CD4-positive, alpha-beta T cell treated with Interleukin-1 beta for 1 hour (primary cell): Measurements from ENCODE around the gene F2.
"Not testable (repeated sequence)": the region's sequence is repeated elsewhere in the genome, so short reads cannot be mapped to it uniquely, and the experiment has no call there.

Experiments
- DNase-seq, 2 donors: peaks; one replicate each; pipeline ENCODE4 v3.0.0-alpha.2; 2020 to 2022

The F2 gene

GRCh38 chr11:46686886-46687795 lies 31.9 kb upstream of the F2 start:
- no peak for DNase-seq

GRCh38 chr11:46690702-46691101 lies 28.3 kb upstream of the F2 start:
- no peak for DNase-seq

- no peak for DNase-seq
Observed at GRCh38 chr11:46692450-46692849, 26.6 kb upstream of the F2 start.

- DNase-seq: no peak
Observed at GRCh38 chr11:46693597-46694012, 25.4 kb upstream of the F2 start.

GRCh38 chr11:46694072-46694471 lies 24.9 kb upstream of the F2 start:
- no peak for DNase-seq

DNA sequence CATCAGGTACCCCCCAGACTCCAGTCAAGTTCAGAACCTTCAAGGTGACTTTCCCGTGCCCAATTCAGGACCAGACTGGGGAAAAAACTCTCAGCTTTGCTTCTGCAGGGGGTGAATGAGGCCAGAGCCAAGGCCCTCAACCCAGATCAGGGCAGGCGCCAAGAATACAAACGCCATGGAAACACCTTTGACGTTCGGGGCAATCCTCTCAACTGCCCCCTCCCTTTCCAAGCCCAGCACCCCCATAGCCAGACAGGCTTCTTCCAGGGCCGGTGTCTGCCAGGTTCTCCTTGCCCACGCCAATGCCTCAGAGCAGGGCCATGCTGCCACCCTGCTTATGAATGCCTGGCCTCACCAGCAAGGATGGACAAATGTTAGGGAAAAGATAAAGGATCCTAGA lies 24.4 kb upstream of the F2 start:
- no peak for DNase-seq

DNA sequence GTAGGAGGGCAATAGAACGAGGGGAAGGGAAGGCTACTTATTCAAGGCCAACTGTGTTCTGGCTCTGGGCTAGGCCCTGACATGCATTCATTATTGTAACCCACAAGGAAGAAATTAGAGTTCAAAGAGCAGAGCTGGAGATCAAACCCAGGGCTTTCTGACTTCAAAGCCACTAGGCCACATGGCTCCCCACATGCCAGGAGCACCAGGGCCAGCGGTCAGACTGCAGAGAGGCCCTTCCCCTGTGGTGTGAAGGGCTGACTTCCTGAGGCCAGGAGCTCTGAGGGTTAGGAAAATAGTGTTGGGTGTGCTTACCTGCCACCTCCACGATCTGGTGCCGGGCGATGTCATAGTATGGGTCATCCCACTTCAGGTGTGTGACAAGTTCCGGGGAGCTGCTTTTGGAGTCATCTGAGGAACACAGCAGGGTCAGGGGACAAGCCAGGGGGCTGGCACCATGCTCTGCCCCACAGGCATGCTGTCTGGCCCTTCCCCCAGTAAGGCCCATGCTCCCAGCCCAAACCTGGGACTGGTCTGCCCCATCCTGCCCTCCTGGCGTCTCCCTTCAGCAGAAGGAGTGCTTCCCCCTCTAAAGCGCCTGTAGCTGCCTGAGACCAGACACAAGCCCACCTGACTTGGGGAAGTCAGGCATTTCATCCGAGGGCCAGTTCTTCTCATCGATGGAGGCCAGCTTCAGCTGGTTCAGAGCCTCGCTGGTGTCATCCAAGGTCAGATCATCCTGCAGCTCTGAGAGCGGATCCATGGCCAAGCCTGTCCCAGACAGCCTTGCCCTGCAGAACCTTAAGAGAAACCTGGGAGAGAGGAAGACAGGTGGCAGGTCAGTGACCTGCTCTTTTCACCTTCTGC lies 23.4 kb upstream of the F2 start:
- no peak for DNase-seq

DNA sequence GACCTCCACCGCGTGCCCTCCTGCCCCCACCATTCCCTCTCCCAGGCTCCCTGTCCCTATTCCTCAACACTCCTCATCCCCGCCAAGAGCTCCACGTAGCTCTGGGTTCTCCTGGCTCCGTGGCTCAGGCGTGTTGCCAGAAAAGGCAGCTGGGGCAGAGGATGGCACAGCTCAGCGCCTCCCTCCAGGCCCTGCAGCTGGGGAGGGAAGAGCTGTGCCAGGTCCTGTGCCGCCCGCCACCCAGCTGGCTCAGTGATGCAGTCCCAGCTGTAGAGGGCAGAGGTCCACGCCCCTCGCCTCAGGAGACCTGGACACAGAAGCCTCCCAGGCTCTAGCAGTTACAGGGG lies 22.8 kb upstream of the F2 start:
- DNase-seq: no peak

DNA sequence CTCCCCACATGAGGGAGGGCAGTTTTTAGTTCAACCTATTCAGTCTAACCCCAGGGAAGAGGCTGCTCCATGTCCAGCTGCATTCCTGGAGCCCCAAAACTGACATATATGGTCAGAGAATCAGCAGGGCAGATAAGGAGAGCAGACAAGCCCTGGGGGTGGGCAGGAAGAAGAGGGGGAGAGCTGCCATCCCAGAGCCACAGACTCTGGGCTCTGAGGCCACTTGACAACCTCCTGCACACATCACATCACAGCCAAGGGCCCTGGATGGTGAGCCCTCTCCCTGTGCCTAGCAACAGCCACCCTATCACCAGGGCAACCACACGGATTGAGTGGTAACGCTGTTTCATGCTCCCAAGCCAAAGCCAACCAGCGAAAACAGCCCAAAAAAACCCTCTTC lies 21.7 kb upstream of the F2 start:
- no peak for DNase-seq

DNA sequence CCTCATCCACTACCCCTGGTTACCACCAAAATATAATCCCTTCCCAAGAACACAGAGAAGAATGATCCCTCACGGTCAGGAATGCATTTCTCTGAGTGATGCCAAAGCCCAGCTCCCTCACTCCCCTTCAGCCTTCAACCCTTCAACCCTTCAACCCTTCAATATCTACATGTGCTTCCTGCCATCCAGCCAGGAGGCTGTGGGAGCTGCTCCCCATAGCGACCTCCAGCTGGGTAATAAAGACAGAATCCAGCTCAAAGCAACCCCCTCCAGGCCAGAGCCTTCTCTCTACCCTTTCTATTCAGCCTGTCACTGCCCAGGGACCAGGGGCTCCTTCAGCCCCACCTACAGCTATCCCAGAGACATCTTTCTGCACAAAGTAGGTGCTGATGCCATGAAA lies 21.3 kb upstream of the F2 start:
- DNase-seq: no peak

- no peak for DNase-seq
Observed at GRCh38 chr11:46698597-46698996, 20.4 kb upstream of the F2 start.

- peak; percentile 98 to 99 for DNase-seq
Observed at GRCh38 chr11:46700241-46701077, 18.6 kb upstream of the F2 start, which contains the start of the genes ARHGAP1 and ZNF408. ARHGAP1 (minus strand) TSS chr11:46700619; CDS start chr11:46696107, 4,512 bp downstream. ZNF408 (plus strand) TSS chr11:46701031; CDS start chr11:46701048, 17 bp downstream.

DNA sequence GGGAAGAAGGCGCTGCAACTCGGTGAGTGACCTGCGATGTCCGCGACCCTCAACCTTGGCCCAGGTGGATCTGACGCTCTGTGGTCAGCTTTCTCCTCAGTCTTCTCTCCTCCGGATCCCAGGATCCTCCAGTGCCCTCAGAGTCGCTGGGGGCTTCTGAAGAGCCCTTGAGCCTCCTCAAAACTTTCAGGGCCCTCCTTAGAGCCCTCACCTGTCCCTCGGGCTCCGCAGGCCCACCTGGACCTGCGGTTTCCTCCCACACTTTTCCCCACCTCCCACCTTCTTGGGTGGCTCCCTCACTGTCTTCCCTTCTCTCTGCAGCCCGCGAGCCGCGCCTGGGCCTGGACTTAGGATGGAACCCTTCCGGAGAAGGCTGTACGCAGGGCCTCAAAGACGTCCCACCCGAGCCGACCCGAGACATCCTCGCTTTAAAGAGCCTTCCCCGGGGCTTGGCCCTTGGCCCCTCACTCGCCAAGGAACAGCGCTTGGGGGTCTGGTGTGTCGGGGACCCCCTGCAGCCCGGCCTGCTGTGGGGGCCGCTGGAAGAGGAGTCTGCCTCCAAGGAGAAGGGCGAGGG lies 17.8 kb upstream of the F2 start:
- no peak for DNase-seq

GRCh38 chr11:46705070-46705688 lies 13.8 kb upstream of the F2 start:
- no peak for DNase-seq

GRCh38 chr11:46706886-46707285 lies 12.1 kb upstream of the F2 start:
- no peak for DNase-seq

DNA sequence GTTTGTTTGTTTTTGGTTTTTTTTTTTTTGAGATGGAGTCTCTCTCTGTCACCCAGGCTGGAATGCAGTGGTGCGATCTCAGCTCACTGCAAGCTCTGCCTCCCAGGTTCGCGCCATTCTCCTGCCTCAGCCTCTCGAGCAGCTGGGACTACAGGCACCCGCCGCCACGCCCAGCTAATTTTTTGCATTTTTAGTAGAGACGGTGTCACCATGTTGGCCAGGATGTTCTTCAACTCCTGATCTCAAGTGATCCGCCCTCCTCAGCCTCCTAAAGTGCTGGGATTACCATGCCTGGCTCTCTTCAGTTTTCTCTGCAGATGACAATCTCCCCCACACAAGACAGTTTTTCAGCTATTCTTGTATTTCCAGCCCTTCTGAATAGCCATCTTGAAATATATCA lies 9.7 kb upstream of the F2 start:
- DNase-seq: not testable (repeated sequence)

GRCh38 chr11:46710821-46711269 lies 8.2 kb upstream of the F2 start:
- DNase-seq: no peak

DNA sequence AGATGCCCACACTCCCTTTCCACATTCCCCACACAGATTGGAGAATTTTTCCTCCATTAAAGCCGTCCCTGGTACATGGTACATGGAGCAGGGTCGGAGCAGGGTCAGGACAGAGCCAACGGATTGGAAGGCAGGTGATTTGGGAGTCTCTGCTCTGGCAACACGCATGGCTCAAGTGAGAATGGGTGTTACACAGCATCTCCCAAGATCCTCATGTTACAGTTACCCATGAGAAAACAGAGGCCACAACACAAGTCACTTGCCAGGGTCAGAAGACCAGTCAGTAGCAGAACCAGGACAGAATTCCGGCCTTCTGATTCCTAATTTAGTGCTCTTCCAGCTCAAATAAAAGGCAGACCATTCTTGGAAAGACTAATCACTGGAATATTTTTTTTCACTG lies 7.7 kb upstream of the F2 start:
- DNase-seq: no peak

- no peak for DNase-seq
Observed at GRCh38 chr11:46712874-46713576, 6.0 kb upstream of the F2 start.

DNA sequence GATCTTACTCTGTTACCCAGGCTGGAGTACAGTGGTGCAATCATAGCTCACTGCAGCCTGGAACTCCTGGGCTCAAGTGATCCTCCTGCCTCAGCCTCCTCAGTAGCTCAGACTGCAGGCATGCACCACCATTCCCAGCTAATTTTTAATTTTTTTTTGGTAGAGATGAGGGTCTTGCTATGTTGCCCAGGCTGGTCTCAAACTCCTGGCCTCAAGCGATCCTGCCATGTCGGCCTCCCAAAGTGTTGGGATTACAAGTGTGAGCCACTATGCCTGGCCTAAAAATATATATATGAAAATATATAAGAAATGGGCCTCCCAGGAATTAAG lies 1.2 kb upstream of the F2 start:
- not testable (repeated sequence) for DNase-seq
